OCI-LY1 (cell line): ENCODE data around the gene NAA80.
A peak's percentile ranks its signal among the peaks of the same experiment; 100 is the strongest.

Experiments used
- H2AFZ ChIP-seq: fragments of 200-600 bp; sonication (generic), shearing (Covaris generic); 2 replicates; pipeline ENCODE4 v1.6.0; 2014; ENCODE audit warnings: antibody characterized with exemption, mild to moderate bottlenecking, low read length
- H3F3A ChIP-seq: fragments of 200-600 bp; sonication (generic), shearing (Covaris generic); 2 replicates; pipeline ENCODE4 v1.6.0; 2014; ENCODE audit warnings: mild to moderate bottlenecking, antibody characterized with exemption, low read length, moderate library complexity; ENCODE audit not compliant: insufficient read depth
- H3K27ac ChIP-seq: fragments of 200-600 bp; sonication (generic); 2 replicates; pipeline ENCODE4 v1.5.1; 2014; ENCODE audit warnings: low read length, mixed run types, mild to moderate bottlenecking, low read depth; ENCODE audit not compliant: poor library complexity, severe bottlenecking
- H3K27me3 ChIP-seq: fragments of 200-600 bp; sonication (generic); 2 replicates; pipeline ENCODE4 v1.6.0; 2014; ENCODE audit warnings: antibody characterized with exemption, mild to moderate bottlenecking, low read length, moderate library complexity; ENCODE audit not compliant: insufficient read depth
- H3K36me3 ChIP-seq: fragments of 200-600 bp; sonication (generic); 2 replicates; pipeline ENCODE4 v1.6.1; 2014; ENCODE audit warnings: mild to moderate bottlenecking, antibody characterized with exemption, low read length, moderate library complexity, mixed read lengths; ENCODE audit not compliant: insufficient read depth
- H3K4me1 ChIP-seq: fragments of 200-600 bp; sonication (generic); 2 replicates; pipeline ENCODE4 v1.5.1; 2014; ENCODE audit warnings: mild to moderate bottlenecking, low read length, moderate library complexity; ENCODE audit not compliant: insufficient read depth, severe bottlenecking
- H3K4me2 ChIP-seq: fragments of 200-600 bp; sonication (generic), shearing (Covaris generic); 2 replicates; pipeline ENCODE4 v1.6.1; 2014; ENCODE audit warnings: low read length
- H3K4me3 ChIP-seq: fragments of 200-600 bp; sonication (generic); 2 replicates; pipeline ENCODE4 v1.5.1; 2014; ENCODE audit warnings: low read length, low read depth, mild to moderate bottlenecking, mixed read lengths; ENCODE audit not compliant: poor library complexity, severe bottlenecking
- H3K79me2 ChIP-seq: fragments of 200-600 bp; shearing (Covaris generic); 2 replicates; pipeline ENCODE4 v1.6.1; 2016; ENCODE audit warnings: mixed run types, low read length, mixed read lengths; ENCODE audit not compliant: insufficient read depth
- H3K9ac ChIP-seq: fragments of 200-600 bp; sonication (generic), shearing (Covaris generic); 2 replicates; pipeline ENCODE4 v1.6.1; 2014; ENCODE audit warnings: mild to moderate bottlenecking, low read length, mixed read lengths
- H3K9me2 ChIP-seq: fragments of 200-600 bp; sonication (generic), shearing (Covaris generic); 2 replicates; pipeline ENCODE4 v1.6.1; 2014; ENCODE audit warnings: low read depth, mild to moderate bottlenecking, low read length, mixed read lengths
- H3K9me3 ChIP-seq: fragments of 200-600 bp; shearing (Covaris generic); 2 replicates; pipeline ENCODE4 v1.6.1; 2014; ENCODE audit warnings: low read length, mixed read lengths
- H4K20me1 ChIP-seq: fragments of 200-600 bp; sonication (generic), shearing (Covaris generic); 2 replicates; pipeline ENCODE4 v1.6.0; 2016; ENCODE audit warnings: mild to moderate bottlenecking, low read length; ENCODE audit not compliant: insufficient read depth
- EZH2 ChIP-seq: fragments of 200-600 bp; sonication (generic), shearing (Covaris generic); IDR thresholded peaks from 2 replicates; pipeline ENCODE4 v1.8.0; 2017; ENCODE audit warnings: borderline replicate concordance, mixed run types, mild to moderate bottlenecking, antibody characterized with exemption, low read length, moderate library complexity, mixed read lengths
- TF ChIP-seq, protein P1 (sequence below): fragments of 200-600 bp; sonication (generic), shearing (Covaris generic); IDR thresholded peaks from 2 replicates; pipeline ENCODE4 v1.5.1; 2017; ENCODE audit warnings: mild to moderate bottlenecking, antibody characterized with exemption, low read length, moderate library complexity, mixed read lengths

Gene NAA80

DNA sequence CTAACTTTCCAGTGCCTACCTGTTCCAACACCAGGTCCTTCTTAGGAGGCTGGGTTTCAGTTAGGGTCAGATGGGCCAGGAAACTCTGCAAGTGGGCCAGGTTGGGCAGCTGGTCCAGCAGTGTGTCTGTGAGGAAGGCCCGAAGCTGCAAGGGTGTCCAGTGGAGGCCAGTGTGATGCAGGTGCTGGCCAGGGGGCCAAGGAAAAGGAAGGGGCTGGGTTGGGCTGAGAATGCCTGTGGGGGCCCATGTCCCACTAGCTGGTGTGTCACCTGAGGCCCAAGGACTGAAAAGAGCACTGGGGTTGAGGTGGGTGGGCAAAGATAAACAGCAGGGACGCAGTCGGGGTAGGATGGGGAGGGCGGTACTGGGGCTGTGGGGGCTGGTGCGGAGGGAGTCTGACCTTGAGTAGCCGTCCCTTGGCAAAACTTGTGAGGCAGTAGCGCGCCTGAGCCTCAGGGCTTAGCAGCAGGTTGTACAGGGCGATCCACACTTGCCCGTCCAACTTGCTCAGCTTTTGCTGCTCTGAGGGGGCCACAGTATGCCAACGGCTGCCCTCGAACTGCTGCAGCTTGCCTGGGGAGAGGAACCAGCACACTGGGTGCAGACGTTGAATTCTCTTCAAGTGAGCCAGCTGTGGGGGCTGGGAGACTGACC is 42.9 kb upstream of the NAA80 start:
- Histone ChIP-seq H3K4me1 (peaks cover 48% of the 10 kb centered on the region), H3K9me2 (no peaks in the 10 kb centered on the region), H3K27ac (no peak overlapping the region), H3F3A (0 out of 2 replicates have a peak, but pooled peaks cover 5% of the 10 kb centered on the region), H3K79me2 (no peaks in the 10 kb centered on the region), H3K9me3 (no peaks in the 10 kb centered on the region), H2AFZ (no peak overlapping the region), H3K27me3 (no peaks in the 10 kb centered on the region), H3K9ac (no peak overlapping the region), H4K20me1 (no peaks in the 10 kb centered on the region), H3K4me3 (no peak overlapping the region), H3K4me2 (no peak overlapping the region), H3K36me3 (no peaks in the 10 kb centered on the region)
- no peak for TF ChIP-seq EZH2
- TF ChIP-seq, protein P1, sequence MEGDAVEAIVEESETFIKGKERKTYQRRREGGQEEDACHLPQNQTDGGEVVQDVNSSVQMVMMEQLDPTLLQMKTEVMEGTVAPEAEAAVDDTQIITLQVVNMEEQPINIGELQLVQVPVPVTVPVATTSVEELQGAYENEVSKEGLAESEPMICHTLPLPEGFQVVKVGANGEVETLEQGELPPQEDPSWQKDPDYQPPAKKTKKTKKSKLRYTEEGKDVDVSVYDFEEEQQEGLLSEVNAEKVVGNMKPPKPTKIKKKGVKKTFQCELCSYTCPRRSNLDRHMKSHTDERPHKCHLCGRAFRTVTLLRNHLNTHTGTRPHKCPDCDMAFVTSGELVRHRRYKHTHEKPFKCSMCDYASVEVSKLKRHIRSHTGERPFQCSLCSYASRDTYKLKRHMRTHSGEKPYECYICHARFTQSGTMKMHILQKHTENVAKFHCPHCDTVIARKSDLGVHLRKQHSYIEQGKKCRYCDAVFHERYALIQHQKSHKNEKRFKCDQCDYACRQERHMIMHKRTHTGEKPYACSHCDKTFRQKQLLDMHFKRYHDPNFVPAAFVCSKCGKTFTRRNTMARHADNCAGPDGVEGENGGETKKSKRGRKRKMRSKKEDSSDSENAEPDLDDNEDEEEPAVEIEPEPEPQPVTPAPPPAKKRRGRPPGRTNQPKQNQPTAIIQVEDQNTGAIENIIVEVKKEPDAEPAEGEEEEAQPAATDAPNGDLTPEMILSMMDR: no peak

DNA sequence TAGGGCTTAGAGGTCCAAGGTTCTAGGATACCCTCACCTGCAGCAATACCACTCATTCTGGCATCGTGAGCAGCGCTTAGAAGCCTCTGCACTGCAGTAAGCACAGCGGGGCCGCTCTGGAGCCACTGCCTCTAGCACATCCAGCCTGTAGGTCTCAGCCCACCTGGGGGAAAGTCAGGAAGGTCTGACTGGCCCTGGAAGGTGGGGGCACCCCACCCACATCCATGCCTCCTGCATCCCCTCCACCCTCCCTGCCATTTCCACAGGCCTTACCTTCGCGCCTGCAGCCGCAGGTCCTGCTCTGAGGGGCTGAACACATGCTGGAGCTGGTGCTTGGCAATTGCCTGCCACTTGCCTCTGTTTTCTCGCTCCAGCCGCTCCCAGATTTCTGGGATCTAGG is 42.3 kb upstream of the NAA80 start:
- Histone ChIP-seq H3K4me1 (peaks cover 48% of the 10 kb centered on the region), H3K27ac (no peak overlapping the region), H3K27me3 (no peaks in the 10 kb centered on the region), H3F3A (0 out of 2 replicates have a peak, but pooled peaks cover 5% of the 10 kb centered on the region), H2AFZ (no peak overlapping the region), H3K9me3 (no peaks in the 10 kb centered on the region), H4K20me1 (no peaks in the 10 kb centered on the region), H3K36me3 (peaks cover 3% of the 10 kb centered on the region; the same call in 1 of the 2 replicates), H3K9me2 (no peaks in the 10 kb centered on the region), H3K4me2 (peak overlapping the region; percentile 76; the same call in 1 of the 2 replicates), H3K9ac (no peak overlapping the region; the same call in 1 of the 2 replicates), H3K4me3 (peak overlapping the region; percentile 58), H3K79me2 (peaks cover 3% of the 10 kb centered on the region)
- TF ChIP-seq EZH2: no peak
- TF ChIP-seq, protein P1: no peak

DNA sequence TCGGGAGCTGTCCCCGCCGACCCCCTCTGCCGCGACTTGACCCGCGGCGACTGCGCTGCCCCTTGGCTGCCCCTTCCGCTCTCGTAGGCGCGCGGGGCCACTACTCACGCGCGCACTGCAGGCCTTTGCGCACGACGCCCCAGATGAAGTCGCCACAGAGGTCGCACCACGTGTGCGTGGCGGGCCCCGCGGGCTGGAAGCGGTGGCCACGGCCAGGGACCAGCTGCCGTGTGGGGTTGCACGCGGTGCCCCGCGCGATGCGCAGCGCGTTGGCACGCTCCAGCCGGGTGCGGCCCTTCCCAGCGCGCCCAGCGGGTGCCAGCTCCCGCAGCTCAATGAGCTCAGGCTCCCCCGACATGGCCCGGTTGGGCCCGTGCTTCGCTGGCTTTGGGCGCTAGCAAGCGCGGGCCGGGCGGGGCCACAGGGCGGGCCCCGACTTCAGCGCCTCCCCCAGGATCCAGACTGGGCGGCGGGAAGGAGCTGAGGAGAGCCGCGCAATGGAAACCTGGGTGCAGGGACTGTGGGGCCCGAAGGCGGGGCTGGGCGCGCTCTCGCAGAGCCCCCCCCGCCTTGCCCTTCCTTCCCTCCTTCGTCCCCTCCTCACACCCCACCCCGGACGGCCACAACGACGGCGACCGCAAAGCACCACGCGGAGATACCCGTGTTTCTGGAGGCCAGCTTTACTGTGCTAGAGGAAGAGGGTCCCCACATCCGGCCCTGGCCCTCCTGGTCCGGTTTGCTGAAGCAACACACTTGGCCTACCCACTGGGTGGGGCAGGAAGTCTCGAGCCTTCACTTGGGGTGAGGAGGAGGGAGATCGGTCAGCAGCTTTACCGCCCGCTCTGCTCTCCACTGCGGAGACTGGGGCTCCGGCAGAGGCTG is 41.5 kb upstream of the NAA80 start, which contains the start of gene RASSF1:
Gene RASSF1 (minus strand): TSS at position 389 of the 882 bp plus-strand sequence. CDS start 31 bp downstream, at position 358.
- TF ChIP-seq, protein P1: no peak
- TF ChIP-seq EZH2: no peak
- Histone ChIP-seq H3K4me3 (peak within 1 kb of the TSS; percentile 58), H3F3A (0 out of 2 replicates have a peak, but pooled peaks cover 5% of the 10 kb centered on the region), H2AFZ (no peak within 1 kb of the TSS), H3K79me2 (peaks cover 12% of the 10 kb centered on the region), H4K20me1 (no peaks in the 10 kb centered on the region), H3K9me3 (no peaks in the 10 kb centered on the region), H3K9ac (peak within 1 kb of the TSS; percentile 53), H3K4me1 (peaks cover 52% of the 10 kb centered on the region), H3K4me2 (peak within 1 kb of the TSS; percentile 76), H3K27ac (no peak within 1 kb of the TSS), H3K27me3 (no peaks in the 10 kb centered on the region), H3K36me3 (peaks cover 4% of the 10 kb centered on the region; the same call in 1 of the 2 replicates), H3K9me2 (no peaks in the 10 kb centered on the region)
